ENCODE measurements around the gene CTU2.

The CTU2 gene

GRCh38 chr16:88725609-88726407, 19.5 kb downstream of the CTU2 start:
- DNase-seq: no peak

GRCh38 chr16:88726408-88726749, 20.1 kb downstream of the CTU2 start:
- DNase-seq: no peak
- intact Hi-C loops (cut with DNase I): no loop called here

More at GRCh38 chr16:88725609-88726407, 19.5 kb downstream of the CTU2 start:
- intact Hi-C loops (cut with DNase I): no loop called here

- intact Hi-C loops (cut with DNase I): no loop called here
- DNase-seq: no peak
Measured at GRCh38 chr16:88726981-88727380, 20.7 kb downstream of the CTU2 start.

- intact Hi-C loops (cut with DNase I): no loop called here
- DNase-seq: no peak
Measured at GRCh38 chr16:88727871-88728270, 21.6 kb downstream of the CTU2 start.

GRCh38 chr16:88730632-88731607, 24.6 kb downstream of the CTU2 start:
- intact Hi-C loops (cut with DNase I): no loop called here
- no peak for DNase-seq

GRCh38 chr16:88731699-88732098, 25.4 kb downstream of the CTU2 start:
- DNase-seq: no peak
- intact Hi-C loops (cut with DNase I): no loop called here

- intact Hi-C loops (cut with DNase I): no loop called here
- DNase-seq: no peak
Measured at GRCh38 chr16:88732172-88732960, 26.1 kb downstream of the CTU2 start.

GRCh38 chr16:88732961-88733294, 26.6 kb downstream of the CTU2 start:
- DNase-seq: no peak
- intact Hi-C loops (cut with DNase I): no loop called here

- DNase-seq: no peak
- intact Hi-C loops (cut with DNase I): no loop called here
Measured at GRCh38 chr16:88733630-88734360, 27.5 kb downstream of the CTU2 start.

- intact Hi-C loops (cut with DNase I): no loop called here
- DNase-seq: no peak
Measured at GRCh38 chr16:88734361-88734728, 28.0 kb downstream of the CTU2 start.

- intact Hi-C loops (cut with DNase I): loop anchor here (5.0 kb wide), 2 partner anchors 122 to 432 kb away; partner anchors contain the start of genes GALNS and TRAPPC2L
- no peak for DNase-seq
Measured at GRCh38 chr16:88735121-88735520, 28.8 kb downstream of the CTU2 start.

GRCh38 chr16:88735616-88736015, 29.3 kb downstream of the CTU2 start:
- intact Hi-C loops (cut with DNase I): loop anchor here (5.0 kb wide), 2 partner anchors 122 to 432 kb away; partner anchors contain the start of genes GALNS and TRAPPC2L
- DNase-seq: no peak

- intact Hi-C loops (cut with DNase I): loop anchor here (5.0 kb wide), 2 partner anchors 121 to 431 kb away; partner anchors contain the start of genes GALNS and TRAPPC2L
Measured at GRCh38 chr16:88736088-88736487, 29.8 kb downstream of the CTU2 start.

GRCh38 chr16:88736496-88736895, 30.2 kb downstream of the CTU2 start:
- intact Hi-C loops (cut with DNase I): loop anchor here (5.0 kb wide), 2 partner anchors 121 to 431 kb away; partner anchors contain the start of genes GALNS and TRAPPC2L
- DNase-seq: no peak

More at GRCh38 chr16:88736088-88736487, 29.8 kb downstream of the CTU2 start:
- no peak for DNase-seq

GRCh38 chr16:88737298-88738150, 31.2 kb downstream of the CTU2 start:
- intact Hi-C loops (cut with DNase I): loop anchor here (1.0 to 5.0 kb wide), 3 partner anchors 48 to 430 kb away; partner anchors contain the start of genes GALNS, PIEZO1 and TRAPPC2L
- DNase-seq: peak in 9 of 10 donors; percentile 50 to 95 (median 78)

GRCh38 chr16:88738151-88739084, 32.1 kb downstream of the CTU2 start:
- intact Hi-C loops (cut with DNase I): loop anchor here (5.0 kb wide), 2 partner anchors 119 to 429 kb away; partner anchors contain the start of genes GALNS and TRAPPC2L
- DNase-seq: no peak

Measured in posterior cingulate gyrus (tissue), 11 donors.